GM12864 (cell line): ENCODE results near the gene SOD2.
"Not testable (repeated sequence)": the region's sequence is repeated elsewhere in the genome, so short reads cannot be mapped to it uniquely, and the experiment has no call there.

Experiments
- DNase-seq: peaks from one replicate; pipeline ENCODE4 v3.0.0-alpha.2; 2011; ENCODE audit warnings: low read depth
- H3K4me3 ChIP-seq: 2 replicates; pipeline ENCODE4 v1.5.1; 2011; ENCODE audit warnings: mild to moderate bottlenecking, low read depth, low read length, control low read depth
- TF ChIP-seq, protein P1 (sequence below): IDR thresholded peaks from 2 replicates; pipeline ENCODE4 v1.5.1; 2011; ENCODE audit warnings: low read depth, mild to moderate bottlenecking, moderate library complexity, low read length, control low read depth, inconsistent platforms; ENCODE audit errors: missing control alignments

Gene SOD2

GRCh38 chr6:159715166-159715565 is 22.1 kb upstream of the SOD2 start:
- DNase-seq, result no peak
- TF ChIP-seq, protein P1, sequence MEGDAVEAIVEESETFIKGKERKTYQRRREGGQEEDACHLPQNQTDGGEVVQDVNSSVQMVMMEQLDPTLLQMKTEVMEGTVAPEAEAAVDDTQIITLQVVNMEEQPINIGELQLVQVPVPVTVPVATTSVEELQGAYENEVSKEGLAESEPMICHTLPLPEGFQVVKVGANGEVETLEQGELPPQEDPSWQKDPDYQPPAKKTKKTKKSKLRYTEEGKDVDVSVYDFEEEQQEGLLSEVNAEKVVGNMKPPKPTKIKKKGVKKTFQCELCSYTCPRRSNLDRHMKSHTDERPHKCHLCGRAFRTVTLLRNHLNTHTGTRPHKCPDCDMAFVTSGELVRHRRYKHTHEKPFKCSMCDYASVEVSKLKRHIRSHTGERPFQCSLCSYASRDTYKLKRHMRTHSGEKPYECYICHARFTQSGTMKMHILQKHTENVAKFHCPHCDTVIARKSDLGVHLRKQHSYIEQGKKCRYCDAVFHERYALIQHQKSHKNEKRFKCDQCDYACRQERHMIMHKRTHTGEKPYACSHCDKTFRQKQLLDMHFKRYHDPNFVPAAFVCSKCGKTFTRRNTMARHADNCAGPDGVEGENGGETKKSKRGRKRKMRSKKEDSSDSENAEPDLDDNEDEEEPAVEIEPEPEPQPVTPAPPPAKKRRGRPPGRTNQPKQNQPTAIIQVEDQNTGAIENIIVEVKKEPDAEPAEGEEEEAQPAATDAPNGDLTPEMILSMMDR, result no peak
- no peak overlapping the region for H3K4me3 ChIP-seq

- TF ChIP-seq, protein P1, result no peak
- no peak overlapping the region for H3K4me3 ChIP-seq
- no peak for DNase-seq
Measured at GRCh38 chr6:159714404-159714803, 21.4 kb upstream of the SOD2 start.

GRCh38 chr6:159713984-159714383 is 20.9 kb upstream of the SOD2 start:
- H3K4me3 ChIP-seq, result no peak overlapping the region
- TF ChIP-seq, protein P1, result no peak
- no peak for DNase-seq

DNA sequence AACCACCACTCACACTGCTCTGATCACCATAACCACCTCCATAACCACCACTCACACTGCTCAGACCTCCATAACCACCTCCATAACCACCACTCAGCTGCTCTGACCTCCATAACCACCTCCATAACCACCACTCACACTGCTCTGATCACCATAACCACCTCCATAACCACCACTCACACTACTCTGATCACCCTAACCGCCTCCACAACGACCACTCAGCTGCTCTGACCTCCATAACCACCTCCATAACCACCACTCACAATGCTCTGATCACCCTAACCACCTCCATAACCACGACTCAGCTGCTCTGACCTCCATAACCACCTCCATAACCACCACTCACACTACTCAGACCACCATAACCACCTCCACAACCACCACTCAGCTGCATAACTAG is 19.3 kb upstream of the SOD2 start:
- not testable (repeated sequence) for H3K4me3 ChIP-seq, DNase-seq

DNA sequence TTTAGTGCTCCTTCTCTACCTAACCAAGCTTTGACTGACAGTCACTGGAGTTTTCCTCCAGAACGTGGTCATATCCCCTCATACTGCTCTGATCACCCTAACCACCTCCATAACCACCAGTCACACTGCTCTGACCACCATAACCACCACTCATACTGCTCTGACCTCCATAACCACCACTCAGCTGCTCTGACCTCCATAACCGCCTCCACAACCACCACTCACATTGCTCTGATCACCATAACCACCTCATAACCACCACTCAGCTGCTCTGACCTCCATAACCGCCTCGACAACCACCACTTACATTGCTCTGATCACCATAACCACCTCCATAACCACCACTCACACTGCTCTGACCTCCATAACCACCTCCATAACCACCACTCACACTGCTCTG is 17.6 kb upstream of the SOD2 start:
- not testable (repeated sequence) for H3K4me3 ChIP-seq, DNase-seq

DNA sequence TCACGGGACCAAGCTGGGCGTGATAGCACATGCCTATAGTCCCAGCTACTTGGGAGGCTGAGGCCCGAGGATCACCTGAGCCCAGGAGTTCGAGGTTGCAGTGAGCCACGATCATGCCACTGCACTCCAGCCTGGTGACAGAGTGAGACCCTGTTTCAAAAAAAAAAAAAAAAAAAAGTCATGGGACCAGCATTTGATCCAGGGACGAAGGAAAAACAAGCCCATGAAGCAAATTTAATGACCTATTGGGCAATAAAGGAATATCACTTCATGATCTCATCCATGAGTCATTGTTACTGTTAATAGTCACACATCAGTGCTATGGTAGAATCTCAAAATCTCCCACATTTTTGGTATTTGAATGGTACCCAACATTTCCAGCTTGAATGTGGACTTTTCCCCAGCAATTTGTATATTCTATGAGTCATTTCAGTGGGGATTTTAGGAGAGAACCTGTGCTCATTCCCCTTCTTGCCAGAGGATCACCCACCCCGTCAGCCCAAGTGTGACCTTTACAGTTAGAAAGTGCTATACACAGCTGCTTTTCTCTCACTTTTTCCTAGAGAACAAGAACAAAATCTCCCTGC is 8.5 kb upstream of the SOD2 start:
- TF ChIP-seq, protein P1, result no peak
- no peak overlapping the region for H3K4me3 ChIP-seq
- no peak for DNase-seq

DNA sequence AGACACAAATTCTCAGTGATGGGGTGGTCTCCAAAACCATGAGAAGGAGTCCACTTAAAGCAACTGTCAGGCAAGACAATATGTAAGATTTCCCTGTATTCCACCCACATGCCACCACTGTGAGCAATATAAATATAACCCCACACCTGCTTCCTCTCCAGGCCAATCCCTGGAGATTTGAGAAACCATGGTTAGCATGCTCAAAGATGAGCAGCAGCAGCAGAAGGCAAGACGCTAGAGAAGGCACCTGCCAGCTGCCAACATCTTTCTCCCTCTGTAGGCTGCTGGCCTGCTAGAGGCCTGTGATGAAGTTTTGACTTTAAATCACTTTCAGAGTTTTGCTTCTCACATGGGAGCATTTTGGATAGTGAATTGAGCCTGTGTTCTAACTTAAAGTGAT is 7.9 kb upstream of the SOD2 start:
- TF ChIP-seq, protein P1, result no peak
- H3K4me3 ChIP-seq, result no peak overlapping the region
- no peak for DNase-seq

DNA sequence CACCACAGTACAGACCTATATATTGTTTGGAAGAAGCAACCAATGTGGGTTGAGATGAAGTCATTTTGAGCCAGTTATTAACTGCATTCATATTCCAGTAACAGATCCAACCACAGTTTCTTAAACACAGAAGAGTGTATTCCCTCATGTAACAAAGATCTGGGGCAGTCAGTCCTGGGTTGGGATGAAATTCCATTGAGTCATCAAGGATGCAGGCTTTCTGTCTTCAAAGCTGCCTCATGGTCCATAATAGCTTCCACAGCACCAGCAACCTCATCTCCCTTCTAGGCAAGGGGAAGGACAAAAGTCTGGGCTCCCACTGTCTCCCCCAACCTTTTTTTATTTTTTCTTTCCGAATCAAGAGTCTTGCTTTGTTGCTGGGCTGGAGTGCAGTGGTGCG is 2.9 kb upstream of the SOD2 start:
- TF ChIP-seq, protein P1, result no peak
- DNase-seq, result no peak
- H3K4me3 ChIP-seq, result no peak overlapping the region
